GM12878 (cell line): ENCODE data around the gene SECTM1. TPM values are rescaled to one million over a fixed set of nuclear protein-coding genes. Genes with fewer than 3 reads are reported as not detected.
A peak's percentile ranks its signal among the peaks of the same experiment; 100 is the strongest.

Source experiments
- EP300 ChIP-seq, 2 experiments: fragments of 150-350 bp in 1 of 2; IDR thresholded peaks; 2 replicates each; pipeline ENCODE4 v1.6.1; 2011 to 2012; ENCODE audit warnings: low read depth in 2 of 2, low read length in 2 of 2, borderline replicate concordance in 1 of 2, improper control_type of control experiment in 1 of 2, inconsistent platforms in 1 of 2; ENCODE audit not compliant: control insufficient read depth in 1 of 2
- FOXK2 ChIP-seq: fragments of 450-650 bp; IDR thresholded peaks from 2 replicates; pipeline ENCODE4 v1.6.1; 2017; ENCODE audit warnings: mild to moderate bottlenecking, moderate library complexity
- GABPA ChIP-seq: IDR thresholded peaks from 2 replicates; pipeline ENCODE4 v1.6.1; 2014; ENCODE audit warnings: antibody characterized with exemption, low read depth, mild to moderate bottlenecking, inconsistent platforms
- HDAC6 ChIP-seq: fragments of 200-600 bp; sonication (generic); IDR thresholded peaks from one replicate; pipeline ENCODE4 v1.8.0; 2017; ENCODE audit warnings: antibody characterized with exemption; ENCODE audit not compliant: unreplicated experiment
- HDGF ChIP-seq: fragments of 450-650 bp; IDR thresholded peaks from 2 replicates; pipeline ENCODE4 v1.6.1; 2016; ENCODE audit warnings: antibody characterized with exemption
- IKZF2 ChIP-seq, 2 experiments: fragments of 450-650 bp; IDR thresholded peaks; 2 replicates each; pipeline ENCODE4 v1.6.1; 2017; ENCODE audit warnings: mild to moderate bottlenecking in 2 of 2, moderate library complexity in 2 of 2
- LARP7 ChIP-seq: fragments of 450-650 bp; IDR thresholded peaks from 2 replicates; pipeline ENCODE4 v1.6.1; 2017; ENCODE audit warnings: mild to moderate bottlenecking
- MEF2A ChIP-seq: IDR thresholded peaks from 2 replicates; pipeline ENCODE4 v1.6.1; 2011; ENCODE audit warnings: low read depth, mild to moderate bottlenecking, low read length, moderate library complexity; ENCODE audit not compliant: insufficient read depth
- NR2F1 ChIP-seq: fragments of 450-650 bp; conservative IDR thresholded peaks from 2 replicates; pipeline ENCODE4 v1.6.1; 2017; ENCODE audit warnings: mild to moderate bottlenecking
- NRF1 ChIP-seq: conservative IDR thresholded peaks from 2 replicates; pipeline ENCODE4 v1.6.1; 2011; ENCODE audit warnings: mild to moderate bottlenecking, low read depth, low read length, improper control_type of control experiment
- PAX8 ChIP-seq: fragments of 450-650 bp; IDR thresholded peaks from 2 replicates; pipeline ENCODE4 v1.6.1; 2017; ENCODE audit warnings: mild to moderate bottlenecking, moderate library complexity
- PML ChIP-seq: IDR thresholded peaks from 2 replicates; pipeline ENCODE4 v1.6.1; 2012; ENCODE audit warnings: low read length, inconsistent platforms
- RELA ChIP-seq: fragments of 450-650 bp; IDR thresholded peaks from 2 replicates; pipeline ENCODE4 v1.8.0; 2014; ENCODE audit warnings: borderline replicate concordance; ENCODE audit not compliant: partially characterized antibody
- SP1 ChIP-seq: IDR thresholded peaks from one replicate; pipeline ENCODE4 v1.6.1; 2011; ENCODE audit warnings: low read depth, low read length
- SREBF1 ChIP-seq: IDR thresholded peaks from 2 replicates; pipeline ENCODE4 v1.6.1; 2012; ENCODE audit warnings: mild to moderate bottlenecking, low read length
- STAT1 ChIP-seq: fragments of 450-650 bp; conservative IDR thresholded peaks from 2 replicates; pipeline ENCODE4 v1.6.1; 2014; ENCODE audit warnings: antibody characterized with exemption, mild to moderate bottlenecking
- YY1 ChIP-seq: IDR thresholded peaks from 2 replicates; pipeline ENCODE4 v1.6.1; 2011; ENCODE audit warnings: low read depth, mild to moderate bottlenecking, low read length
- ZZZ3 ChIP-seq: IDR thresholded peaks from 2 replicates; pipeline ENCODE4 v1.6.1; 2011; ENCODE audit warnings: low read depth; ENCODE audit not compliant: control insufficient read depth, insufficient read length
- polyA plus RNA-seq, 11 experiments: library from polyadenylated mRNA; depleted of rRNA in 4 of 11; unstranded in 6 of 11; stranded (reverse) in 5 of 11; fragments of >200 nt; fragmentation: Nextera tagmentation in 4 of 11; fragmentation: Illumina TruSeq in 1 of 11; extraction: Ambion mirVana in 4 of 11; extraction: Trizol in 1 of 11; gene quantifications; 1 replicate in 1 of 11; 2 replicates in 10 of 11; pipeline versions ENCODE4 v1.2.1 to v1.2.3, GENCODE V29; 2011 to 2016; ENCODE audit warnings: inconsistent platforms in 2 of 11, missing spikeins in 2 of 11, low read depth in 1 of 11
- total RNA-seq, 4 experiments: library from RNA; depleted of rRNA in 3 of 4; stranded (reverse); fragments of >200 nt in 3 of 4; fragmentation: Illumina TruSeq in 1 of 4; extraction: Trizol in 1 of 4; gene quantifications; 2 replicates each; pipeline versions ENCODE4 v1.2.1 to v1.2.3, GENCODE V29; 2013 to 2021
- TF ChIP-seq, protein P1 (sequence below): IDR thresholded peaks from 2 replicates; pipeline ENCODE4 v1.6.1; 2012; ENCODE audit warnings: mild to moderate bottlenecking, low read depth, low read length
- TF ChIP-seq, protein P2 (sequence below): fragments of 450-650 bp; formaldehyde crosslinking; IDR thresholded peaks from 2 replicates; pipeline ENCODE4 v1.5.0; 2022; ENCODE audit warnings: mild to moderate bottlenecking, missing genetic modification characterization
- TF ChIP-seq, protein P3 (sequence below): IDR thresholded peaks from 2 replicates; pipeline ENCODE4 v1.6.1; 2012; ENCODE audit warnings: low read depth, low read length, improper control_type of control experiment
- TF ChIP-seq, protein P4 (sequence below): fragments of 450-650 bp; IDR thresholded peaks from 2 replicates; pipeline ENCODE4 v1.6.1; 2017; ENCODE audit warnings: low read depth, mild to moderate bottlenecking, moderate library complexity

SECTM1 gene
- total and polyA plus RNA-seq, 10 of the 15 experiments (the other 5 are each of a cell fraction or from before 2014, with no cell fraction given): 0.10 to 0.13 (median 0.12) TPM; not detected in 7

DNA sequence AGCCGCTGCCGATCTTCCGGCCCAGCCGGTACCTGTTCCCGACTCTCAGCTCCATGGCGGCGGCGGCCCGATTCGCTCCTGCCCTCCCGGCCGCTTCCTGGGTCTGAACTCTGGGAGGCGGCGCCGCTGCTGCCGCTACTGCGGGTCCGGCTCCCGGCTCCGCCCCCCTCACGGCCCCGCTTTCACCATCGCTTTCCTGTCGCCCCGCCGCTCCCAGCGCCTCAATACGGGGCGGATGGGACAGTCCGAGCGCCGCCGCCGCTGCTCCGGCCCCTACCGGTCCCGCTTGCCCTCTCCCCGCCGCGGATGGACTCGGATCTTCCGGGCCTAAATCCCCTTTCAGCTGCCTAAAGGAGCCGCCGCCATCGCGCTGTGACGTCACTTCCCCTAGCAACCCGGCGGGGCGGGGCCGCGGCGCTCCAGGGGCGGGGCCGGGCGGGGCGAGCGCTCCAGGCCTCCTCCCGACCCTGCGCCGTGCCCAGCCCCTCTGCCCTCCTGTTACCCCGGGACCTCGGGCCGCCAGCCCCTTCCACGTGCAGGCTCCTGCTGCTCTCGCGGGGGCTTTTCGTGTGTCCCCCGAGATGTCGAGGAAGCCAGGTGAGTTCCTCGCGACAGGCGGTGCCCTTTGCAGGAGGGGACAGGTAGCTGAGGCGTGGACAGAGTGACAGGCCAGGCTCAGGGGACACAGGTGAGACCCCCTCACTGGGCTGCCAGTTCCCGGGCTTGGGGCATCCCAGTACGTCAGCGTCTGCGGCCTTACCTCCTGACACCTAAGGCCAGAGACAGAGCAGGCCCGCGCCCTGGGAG is 60.0 kb downstream of the SECTM1 start, which contains the start of gene CSNK1D (continued):
- TF ChIP-seq, protein P1, sequence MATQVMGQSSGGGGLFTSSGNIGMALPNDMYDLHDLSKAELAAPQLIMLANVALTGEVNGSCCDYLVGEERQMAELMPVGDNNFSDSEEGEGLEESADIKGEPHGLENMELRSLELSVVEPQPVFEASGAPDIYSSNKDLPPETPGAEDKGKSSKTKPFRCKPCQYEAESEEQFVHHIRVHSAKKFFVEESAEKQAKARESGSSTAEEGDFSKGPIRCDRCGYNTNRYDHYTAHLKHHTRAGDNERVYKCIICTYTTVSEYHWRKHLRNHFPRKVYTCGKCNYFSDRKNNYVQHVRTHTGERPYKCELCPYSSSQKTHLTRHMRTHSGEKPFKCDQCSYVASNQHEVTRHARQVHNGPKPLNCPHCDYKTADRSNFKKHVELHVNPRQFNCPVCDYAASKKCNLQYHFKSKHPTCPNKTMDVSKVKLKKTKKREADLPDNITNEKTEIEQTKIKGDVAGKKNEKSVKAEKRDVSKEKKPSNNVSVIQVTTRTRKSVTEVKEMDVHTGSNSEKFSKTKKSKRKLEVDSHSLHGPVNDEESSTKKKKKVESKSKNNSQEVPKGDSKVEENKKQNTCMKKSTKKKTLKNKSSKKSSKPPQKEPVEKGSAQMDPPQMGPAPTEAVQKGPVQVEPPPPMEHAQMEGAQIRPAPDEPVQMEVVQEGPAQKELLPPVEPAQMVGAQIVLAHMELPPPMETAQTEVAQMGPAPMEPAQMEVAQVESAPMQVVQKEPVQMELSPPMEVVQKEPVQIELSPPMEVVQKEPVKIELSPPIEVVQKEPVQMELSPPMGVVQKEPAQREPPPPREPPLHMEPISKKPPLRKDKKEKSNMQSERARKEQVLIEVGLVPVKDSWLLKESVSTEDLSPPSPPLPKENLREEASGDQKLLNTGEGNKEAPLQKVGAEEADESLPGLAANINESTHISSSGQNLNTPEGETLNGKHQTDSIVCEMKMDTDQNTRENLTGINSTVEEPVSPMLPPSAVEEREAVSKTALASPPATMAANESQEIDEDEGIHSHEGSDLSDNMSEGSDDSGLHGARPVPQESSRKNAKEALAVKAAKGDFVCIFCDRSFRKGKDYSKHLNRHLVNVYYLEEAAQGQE: no peak
- no peak for TF ChIP-seq HDAC6
- TF ChIP-seq, protein P2, sequence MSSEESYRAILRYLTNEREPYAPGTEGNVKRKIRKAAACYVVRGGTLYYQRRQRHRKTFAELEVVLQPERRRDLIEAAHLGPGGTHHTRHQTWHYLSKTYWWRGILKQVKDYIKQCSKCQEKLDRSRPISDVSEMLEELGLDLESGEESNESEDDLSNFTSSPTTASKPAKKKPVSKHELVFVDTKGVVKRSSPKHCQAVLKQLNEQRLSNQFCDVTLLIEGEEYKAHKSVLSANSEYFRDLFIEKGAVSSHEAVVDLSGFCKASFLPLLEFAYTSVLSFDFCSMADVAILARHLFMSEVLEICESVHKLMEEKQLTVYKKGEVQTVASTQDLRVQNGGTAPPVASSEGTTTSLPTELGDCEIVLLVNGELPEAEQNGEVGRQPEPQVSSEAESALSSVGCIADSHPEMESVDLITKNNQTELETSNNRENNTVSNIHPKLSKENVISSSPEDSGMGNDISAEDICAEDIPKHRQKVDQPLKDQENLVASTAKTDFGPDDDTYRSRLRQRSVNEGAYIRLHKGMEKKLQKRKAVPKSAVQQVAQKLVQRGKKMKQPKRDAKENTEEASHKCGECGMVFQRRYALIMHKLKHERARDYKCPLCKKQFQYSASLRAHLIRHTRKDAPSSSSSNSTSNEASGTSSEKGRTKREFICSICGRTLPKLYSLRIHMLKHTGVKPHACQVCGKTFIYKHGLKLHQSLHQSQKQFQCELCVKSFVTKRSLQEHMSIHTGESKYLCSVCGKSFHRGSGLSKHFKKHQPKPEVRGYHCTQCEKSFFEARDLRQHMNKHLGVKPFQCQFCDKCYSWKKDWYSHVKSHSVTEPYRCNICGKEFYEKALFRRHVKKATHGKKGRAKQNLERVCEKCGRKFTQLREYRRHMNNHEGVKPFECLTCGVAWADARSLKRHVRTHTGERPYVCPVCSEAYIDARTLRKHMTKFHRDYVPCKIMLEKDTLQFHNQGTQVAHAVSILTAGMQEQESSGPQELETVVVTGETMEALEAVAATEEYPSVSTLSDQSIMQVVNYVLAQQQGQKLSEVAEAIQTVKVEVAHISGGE: no peak
- TF ChIP-seq, protein P3, sequence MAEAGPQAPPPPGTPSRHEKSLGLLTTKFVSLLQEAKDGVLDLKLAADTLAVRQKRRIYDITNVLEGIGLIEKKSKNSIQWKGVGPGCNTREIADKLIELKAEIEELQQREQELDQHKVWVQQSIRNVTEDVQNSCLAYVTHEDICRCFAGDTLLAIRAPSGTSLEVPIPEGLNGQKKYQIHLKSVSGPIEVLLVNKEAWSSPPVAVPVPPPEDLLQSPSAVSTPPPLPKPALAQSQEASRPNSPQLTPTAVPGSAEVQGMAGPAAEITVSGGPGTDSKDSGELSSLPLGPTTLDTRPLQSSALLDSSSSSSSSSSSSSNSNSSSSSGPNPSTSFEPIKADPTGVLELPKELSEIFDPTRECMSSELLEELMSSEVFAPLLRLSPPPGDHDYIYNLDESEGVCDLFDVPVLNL: no peak
- peak; percentile 32 to 50; a peak in 2 of 4 replicates for TF ChIP-seq IKZF2 (IDR thresholded peaks at IDR 0.05)
- TF ChIP-seq PAX8: no peak
- TF ChIP-seq SREBF1: no peak
- TF ChIP-seq, protein P4, sequence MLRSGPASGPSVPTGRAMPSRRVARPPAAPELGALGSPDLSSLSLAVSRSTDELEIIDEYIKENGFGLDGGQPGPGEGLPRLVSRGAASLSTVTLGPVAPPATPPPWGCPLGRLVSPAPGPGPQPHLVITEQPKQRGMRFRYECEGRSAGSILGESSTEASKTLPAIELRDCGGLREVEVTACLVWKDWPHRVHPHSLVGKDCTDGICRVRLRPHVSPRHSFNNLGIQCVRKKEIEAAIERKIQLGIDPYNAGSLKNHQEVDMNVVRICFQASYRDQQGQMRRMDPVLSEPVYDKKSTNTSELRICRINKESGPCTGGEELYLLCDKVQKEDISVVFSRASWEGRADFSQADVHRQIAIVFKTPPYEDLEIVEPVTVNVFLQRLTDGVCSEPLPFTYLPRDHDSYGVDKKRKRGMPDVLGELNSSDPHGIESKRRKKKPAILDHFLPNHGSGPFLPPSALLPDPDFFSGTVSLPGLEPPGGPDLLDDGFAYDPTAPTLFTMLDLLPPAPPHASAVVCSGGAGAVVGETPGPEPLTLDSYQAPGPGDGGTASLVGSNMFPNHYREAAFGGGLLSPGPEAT: 0 out of 2 replicates have a peak, but pooled peaks have one; percentile 36
- peak; percentile 69 for TF ChIP-seq ZZZ3
- TF ChIP-seq HDGF: no peak
- TF ChIP-seq NRF1: no peak
- no peak for TF ChIP-seq PML
- TF ChIP-seq YY1: peak; percentile 95
- peak; percentile 97 for TF ChIP-seq LARP7
- no peak for TF ChIP-seq SP1
- no peak for TF ChIP-seq MEF2A
- TF ChIP-seq FOXK2: no peak
- TF ChIP-seq NR2F1: peak; percentile 77
- TF ChIP-seq GABPA: peak; percentile 65
- TF ChIP-seq STAT1: no peak; the same call in 1 of the 2 replicates
- no peak for TF ChIP-seq EP300 (IDR thresholded peaks at IDR 0.05; ENCODE audit: borderline replicate concordance in 1 of 2, control insufficient read depth in 1 of 2, low read depth in 2 of 2, low read length in 2 of 2)
- TF ChIP-seq RELA: no peak
